SK-N-MC (cell line): ENCODE results near the gene SDR42E1.

ENCODE experiments used
- DNase-seq: peaks from one replicate; pipeline ENCODE4 v3.0.0-alpha.2; 2011; ENCODE audit warnings: low read depth, low spot score
- H3K27ac ChIP-seq: fragments of 200-600 bp; sonication (generic); 2 replicates; pipeline ENCODE4 v1.5.1; 2016; ENCODE audit warnings: mixed run types
- H3K36me3 ChIP-seq: fragments of 200-600 bp; sonication (generic); 2 replicates; pipeline ENCODE4 v1.6.1; 2017; ENCODE audit warnings: antibody characterized with exemption, low read length, mixed read lengths; ENCODE audit not compliant: insufficient read depth
- H3K4me3 ChIP-seq: fragments of 200-600 bp; sonication (generic); 2 replicates; pipeline ENCODE4 v1.5.1; 2016
- H3K9ac ChIP-seq: fragments of 200-600 bp; sonication (generic); 2 replicates; pipeline ENCODE4 v1.8.0; 2017; ENCODE audit warnings: mixed run types, mixed read lengths; ENCODE audit not compliant: insufficient read length
- H3K9me3 ChIP-seq: fragments of 200-600 bp; sonication (generic); 2 replicates; pipeline ENCODE4 v1.6.1; 2017; ENCODE audit warnings: low read depth, mild to moderate bottlenecking, antibody characterized with exemption, low read length, moderate library complexity, mixed read lengths
- EZH2 ChIP-seq: fragments of 200-600 bp; sonication (generic); IDR thresholded peaks from one replicate; pipeline ENCODE4 v1.6.1; 2017; ENCODE audit warnings: antibody characterized with exemption
- FOXP2 ChIP-seq: optimal IDR thresholded peaks from 2 replicates; pipeline ENCODE3; 2011; ENCODE audit warnings: mild to moderate bottlenecking, moderate library complexity; ENCODE audit not compliant: insufficient read depth; ENCODE audit errors: extremely low read length, control extremely low read depth
- POLR2AphosphoS5 ChIP-seq: IDR thresholded peaks from 2 replicates; pipeline ENCODE4 v1.6.1; 2012; ENCODE audit warnings: mild to moderate bottlenecking, low read depth, low read length, borderline replicate concordance

The SDR42E1 gene

GRCh38 chr16:82042144-82042543, 30.9 kb upstream of the SDR42E1 start:
- Histone ChIP-seq H3K36me3 (no peaks in the 10 kb centered on the region; the same call in 1 of the 2 replicates), H3K9ac (no peak overlapping the region), H3K4me3 (no peak overlapping the region), H3K27ac (no peak overlapping the region), H3K9me3 (no peaks in the 10 kb centered on the region)
- TF ChIP-seq POLR2AphosphoS5 (no peak), FOXP2 (no peak), EZH2 (no peak)
- DNase-seq = no peak

GRCh38 chr16:82041542-82041941, 30.3 kb upstream of the SDR42E1 start:
- DNase-seq = no peak
- TF ChIP-seq POLR2AphosphoS5 = no peak
- TF ChIP-seq EZH2 = no peak
- TF ChIP-seq FOXP2 = no peak
- H3K36me3 ChIP-seq = no peaks in the 10 kb centered on the region; the same call in 1 of the 2 replicates
- H3K9ac ChIP-seq = no peak overlapping the region
- H3K4me3 ChIP-seq = no peak overlapping the region
- H3K9me3 ChIP-seq = no peaks in the 10 kb centered on the region
- H3K27ac ChIP-seq = no peak overlapping the region

DNA sequence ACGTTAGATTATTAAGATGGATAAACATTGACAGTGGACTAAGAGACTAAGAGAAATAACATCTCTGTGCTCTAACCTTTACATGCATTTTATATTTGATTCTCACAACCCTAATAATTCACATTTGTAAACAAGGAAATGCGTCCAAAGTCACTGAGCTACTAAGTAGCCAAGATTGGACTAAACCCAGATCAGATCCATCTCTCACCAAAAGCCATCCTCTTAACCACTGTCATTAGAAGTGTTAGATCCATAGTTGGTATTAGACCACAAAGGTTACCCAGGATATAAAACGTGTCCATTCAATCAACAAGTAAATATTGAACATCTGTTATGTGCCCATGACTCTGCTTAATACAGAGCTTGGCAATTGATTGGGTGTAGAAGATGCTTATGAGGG, 29.0 kb upstream of the SDR42E1 start:
- H3K36me3 ChIP-seq = no peaks in the 10 kb centered on the region
- no peaks in the 10 kb centered on the region for H3K9me3 ChIP-seq
- no peak for DNase-seq
- no peak overlapping the region for H3K4me3 ChIP-seq
- H3K27ac ChIP-seq = no peak overlapping the region
- no peak overlapping the region for H3K9ac ChIP-seq
- TF ChIP-seq FOXP2 = no peak
- TF ChIP-seq EZH2 = no peak
- TF ChIP-seq POLR2AphosphoS5 = no peak

DNA sequence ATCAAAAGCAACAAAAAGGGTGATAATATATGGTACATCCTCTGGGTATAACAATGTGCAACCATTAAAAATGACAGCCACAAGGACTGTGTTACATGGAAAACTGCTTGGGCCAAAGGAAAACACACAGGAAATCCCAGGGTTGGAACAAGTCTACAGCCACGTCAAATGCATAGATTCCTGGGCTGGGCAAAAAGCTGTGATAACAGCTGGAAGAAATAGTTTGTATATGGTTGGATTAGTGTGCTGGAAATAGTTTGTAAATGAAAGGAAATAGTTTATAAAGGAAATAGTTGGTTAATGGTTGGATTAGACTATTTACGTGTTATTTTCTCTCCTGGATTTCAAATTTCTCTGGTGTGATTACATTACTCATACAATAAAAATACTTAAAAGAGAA, 26.4 kb upstream of the SDR42E1 start:
- Histone ChIP-seq H3K4me3 (peak overlapping the region; percentile 73), H3K9ac (no peak overlapping the region), H3K36me3 (no peaks in the 10 kb centered on the region), H3K27ac (peak overlapping the region; percentile 25; the same call in 1 of the 2 replicates), H3K9me3 (no peaks in the 10 kb centered on the region)
- DNase-seq = no peak
- no peak for TF ChIP-seq FOXP2
- TF ChIP-seq POLR2AphosphoS5 = no peak

GRCh38 chr16:82037251-82037650, 26.0 kb upstream of the SDR42E1 start:
- Histone ChIP-seq H3K36me3 (no peaks in the 10 kb centered on the region), H3K9ac (no peak overlapping the region), H3K9me3 (no peaks in the 10 kb centered on the region), H3K4me3 (peak overlapping the region; percentile 73), H3K27ac (no peak overlapping the region)
- TF ChIP-seq FOXP2 (no peak), POLR2AphosphoS5 (no peak), EZH2 (no peak)
- no peak for DNase-seq

GRCh38 chr16:82034981-82035612, 23.8 kb upstream of the SDR42E1 start, which contains the start of gene HSD17B2:
TSS of gene HSD17B2 (plus strand) at chr16:82035253. CDS start at chr16:82035425, 172 bp downstream.
- H3K27ac ChIP-seq = no peak within 1 kb of the TSS
- no peak for DNase-seq
- H3K36me3 ChIP-seq = no peaks in the 10 kb centered on the region
- peak within 1 kb of the TSS; percentile 73 for H3K4me3 ChIP-seq
- TF ChIP-seq POLR2AphosphoS5 = no peak
- no peak for TF ChIP-seq FOXP2
- no peak for TF ChIP-seq EZH2
- H3K9me3 ChIP-seq = no peaks in the 10 kb centered on the region
- H3K9ac ChIP-seq = peak within 1 kb of the TSS; percentile 68

- Histone ChIP-seq H3K9me3 (no peaks in the 10 kb centered on the region), H3K4me3 (no peak overlapping the region), H3K9ac (no peak overlapping the region), H3K27ac (no peak overlapping the region), H3K36me3 (no peaks in the 10 kb centered on the region)
- DNase-seq = no peak
- no peak for TF ChIP-seq POLR2AphosphoS5
- no peak for TF ChIP-seq EZH2
- no peak for TF ChIP-seq FOXP2
Measured at GRCh38 chr16:82033683-82034300, 22.5 kb upstream of the SDR42E1 start.

- Histone ChIP-seq H3K9ac (no peak overlapping the region), H3K4me3 (no peak overlapping the region), H3K9me3 (no peaks in the 10 kb centered on the region), H3K36me3 (no peaks in the 10 kb centered on the region), H3K27ac (no peak overlapping the region)
- DNase-seq = no peak
- TF ChIP-seq POLR2AphosphoS5 (no peak), FOXP2 (no peak), EZH2 (no peak)
Measured at GRCh38 chr16:82033006-82033405, 21.7 kb upstream of the SDR42E1 start.
